GM12878 (cell line): Measurements from ENCODE around the gene GRK5. TPM values are rescaled to one million over a fixed set of nuclear protein-coding genes. Genes with fewer than 3 reads are reported as not detected.

Experiments used
- ATAC-seq: fragments of 200-7000 bp; cut with Tn5 transposase; 3 replicates; pipeline ENCODE4 v1.9.1; 2020; ENCODE audit warnings: mild to moderate bottlenecking, moderate library complexity
- BruUV-seq: library from RNA; stranded (reverse); fragments of 400-500 nt; replicated peaks from 2 replicates; lab custom pipeline; 2021; lab: Mats Ljungman, UMichigan
- CTCF ChIA-PET: fragments of 300-600 bp; sonication (Branson Sonifier 250); formaldehyde crosslinking; extraction: SDS; loops from one replicate; lab custom pipeline; 2021; ENCODE audit warnings: inconsistent platforms; lab: Yijun Ruan, JAX
- POLR2A ChIA-PET: fragments of 350-600 bp; formaldehyde crosslinking; extraction: SDS; loops from one replicate; lab custom pipeline; 2021; ENCODE audit warnings: inconsistent platforms; lab: Charles Lee
- RAD21 ChIA-PET: fragments of 300-600 bp; sonication (Branson Sonifier 250); formaldehyde crosslinking; loops from one replicate; lab custom pipeline; 2023; ENCODE audit warnings: antibody characterized with exemption; ENCODE audit not compliant: unreplicated experiment; lab: Charles Lee
- SMC1A ChIA-PET: fragments of 300-600 bp; sonication (Branson Sonifier 250); formaldehyde crosslinking; loops from one replicate; lab custom pipeline; 2023; ENCODE audit not compliant: unreplicated experiment, uncharacterized antibody; lab: Charles Lee
- DNase-seq: peaks from one replicate; pipeline ENCODE4 v3.0.0-alpha.2; 2011; ENCODE audit warnings: low read depth, low spot score
- FAIRE-seq: peaks from 3 replicates; lab custom pipeline; 2011; peaks lifted over from hg19 to GRCh38; lab: Jason Lieb, UNC
- H2AFZ ChIP-seq: 2 replicates; pipeline ENCODE4 v1.6.0; 2011; ENCODE audit warnings: low read depth, low read length, control low read depth; ENCODE audit not compliant: control insufficient read depth
- H3K27ac ChIP-seq: 2 replicates; pipeline ENCODE4 v1.5.1; 2011; ENCODE audit warnings: control low read depth; ENCODE audit not compliant: control insufficient read depth, insufficient read depth
- H3K27me3 ChIP-seq, 2 experiments: replicated peaks in 1 of 2; 2 replicates each; pipeline versions ENCODE4 v1.6.0 to v1.6.1; 2011; ENCODE audit warnings: low read length in 1 of 2; ENCODE audit not compliant: control insufficient read depth in 2 of 2, insufficient read depth in 2 of 2
- H3K36me3 ChIP-seq, 2 experiments: 2 replicates each; pipeline ENCODE4 v1.5.1; 2011; ENCODE audit warnings: low read length in 1 of 2; ENCODE audit not compliant: control insufficient read depth in 2 of 2, insufficient read depth in 2 of 2
- H3K4me1 ChIP-seq: 2 replicates; pipeline ENCODE4 v1.6.1; 2011; ENCODE audit warnings: mild to moderate bottlenecking, low read length, moderate library complexity, mixed read lengths; ENCODE audit not compliant: control insufficient read depth, insufficient read depth
- H3K4me2 ChIP-seq: 2 replicates; pipeline ENCODE4 v1.6.0; 2011; ENCODE audit warnings: control low read depth; ENCODE audit not compliant: control insufficient read depth, insufficient read depth
- H3K4me3 ChIP-seq: fragments of 200-600 bp; sonication (generic); 2 replicates; pipeline ENCODE4 v1.5.1; 2016
- H3K79me2 ChIP-seq: 2 replicates; pipeline ENCODE4 v1.6.0; 2011; ENCODE audit warnings: low read length; ENCODE audit not compliant: control insufficient read depth, insufficient read depth
- H3K9ac ChIP-seq: 2 replicates; pipeline ENCODE4 v1.8.0; 2011; ENCODE audit warnings: low read length, control low read depth, mixed read lengths; ENCODE audit not compliant: control insufficient read depth, insufficient read depth
- H3K9me3 ChIP-seq: replicated peaks from 3 replicates; pipeline ENCODE4 v1.5.1; 2011; ENCODE audit warnings: mild to moderate bottlenecking, low read length; ENCODE audit not compliant: control insufficient read depth, insufficient read depth
- H4K20me1 ChIP-seq: 2 replicates; pipeline ENCODE4 v1.6.0; 2011; ENCODE audit not compliant: control insufficient read depth, insufficient read depth
- ATF7 ChIP-seq: fragments of 450-650 bp; IDR thresholded peaks from 2 replicates; pipeline ENCODE4 v1.6.1; 2016; ENCODE audit warnings: low read depth, mild to moderate bottlenecking
- ESRRA ChIP-seq: IDR thresholded peaks from 2 replicates; pipeline ENCODE4 v1.6.1; 2012; ENCODE audit warnings: mild to moderate bottlenecking, low read length, improper control_type of control experiment
- EZH2 ChIP-seq: IDR thresholded peaks from 2 replicates; pipeline ENCODE4 v1.6.1; 2012; ENCODE audit warnings: low read depth, mild to moderate bottlenecking, control low read depth, inconsistent platforms, low read length, borderline replicate concordance; ENCODE audit not compliant: control insufficient read depth
- HCFC1 ChIP-seq: fragments of 150-350 bp; IDR thresholded peaks from 2 replicates; pipeline ENCODE4 v1.6.1; 2014; ENCODE audit warnings: low read length
- MTA3 ChIP-seq: IDR thresholded peaks from 2 replicates; pipeline ENCODE4 v1.6.1; 2012; ENCODE audit warnings: low read length, inconsistent platforms, borderline replicate concordance
- MXI1 ChIP-seq: fragments of 150-350 bp; IDR thresholded peaks from 2 replicates; pipeline ENCODE4 v1.6.1; 2011; ENCODE audit warnings: low read depth, mild to moderate bottlenecking, inconsistent platforms, low read length, improper control_type of control experiment
- NFYB ChIP-seq: IDR thresholded peaks from 2 replicates; pipeline ENCODE4 v1.6.1; 2011; ENCODE audit warnings: low read depth, mild to moderate bottlenecking, low read length, improper control_type of control experiment, moderate library complexity; ENCODE audit not compliant: insufficient read depth
- SUPT20H ChIP-seq: IDR thresholded peaks from 2 replicates; pipeline ENCODE4 v1.6.1; 2011; ENCODE audit warnings: low read depth, mild to moderate bottlenecking, low read length, moderate library complexity, borderline replicate concordance; ENCODE audit not compliant: control insufficient read depth
- TAF1 ChIP-seq: IDR thresholded peaks from 2 replicates; pipeline ENCODE4 v1.6.1; 2011; ENCODE audit warnings: mild to moderate bottlenecking, low read depth, low read length, borderline replicate concordance
- TCF3 ChIP-seq: IDR thresholded peaks from 2 replicates; pipeline ENCODE4 v1.6.1; 2012; ENCODE audit warnings: low read depth, mild to moderate bottlenecking, low read length, borderline replicate concordance; ENCODE audit not compliant: insufficient read depth
- WGBS: methylation state at CpG from one replicate; pipeline ENCODE4 v1.1.6; 2016; ENCODE audit warnings: low lambda C conversion rate; ENCODE audit not compliant: insufficient replicate concordance, insufficient coverage; ENCODE audit errors: missing lambda C conversion rate; 5-methylcytosine and 5-hydroxymethylcytosine counted together
- in situ Hi-C: fragments of 300-500 bp; cut with MboI; formaldehyde crosslinking; loops from 9 replicates; pipeline ENCODE4 v1.14.3; 2018; ENCODE audit warnings: mixed read lengths
- intact Hi-C: fragments of 100-400 bp; cut with micrococcal nuclease; formaldehyde crosslinking; loops from one replicate; pipeline ENCODE4 v1.14.2; 2022; ENCODE audit not compliant: unreplicated experiment
- polyA plus RNA-seq, 11 experiments: library from polyadenylated mRNA; depleted of rRNA in 4 of 11; unstranded in 6 of 11; stranded (reverse) in 5 of 11; fragments of >200 nt; fragmentation: Nextera tagmentation in 4 of 11; fragmentation: Illumina TruSeq in 1 of 11; extraction: Ambion mirVana in 4 of 11; extraction: Trizol in 1 of 11; gene quantifications; 1 replicate in 1 of 11; 2 replicates in 10 of 11; pipeline versions ENCODE4 v1.2.1 to v1.2.3, GENCODE V29; 2011 to 2016; ENCODE audit warnings: inconsistent platforms in 2 of 11, missing spikeins in 2 of 11, low read depth in 1 of 11
- total RNA-seq, 4 experiments: library from RNA; depleted of rRNA in 3 of 4; stranded (reverse); fragments of >200 nt in 3 of 4; fragmentation: Illumina TruSeq in 1 of 4; extraction: Trizol in 1 of 4; gene quantifications; 2 replicates each; pipeline versions ENCODE4 v1.2.1 to v1.2.3, GENCODE V29; 2013 to 2021
- TF ChIP-seq, protein P1 (sequence below): fragments of 450-650 bp; formaldehyde crosslinking; IDR thresholded peaks from 2 replicates; pipeline ENCODE4 v1.4.0; 2020; ENCODE audit warnings: mild to moderate bottlenecking, moderate library complexity
- TF ChIP-seq, protein P2 (sequence below): fragments of 450-650 bp; IDR thresholded peaks from 2 replicates; pipeline ENCODE4 v1.6.1; 2017; ENCODE audit warnings: mild to moderate bottlenecking, low read depth, inconsistent platforms; ENCODE audit not compliant: poor library complexity, severe bottlenecking
- TF ChIP-seq, protein P3 (sequence below): fragments of 450-650 bp; IDR thresholded peaks from 2 replicates; pipeline ENCODE4 v1.6.1; 2017; ENCODE audit warnings: mild to moderate bottlenecking, moderate library complexity
- TF ChIP-seq, protein P4 (sequence below): IDR thresholded peaks from 2 replicates; pipeline ENCODE4 v1.6.1; 2011; ENCODE audit warnings: low read depth, mild to moderate bottlenecking, low read length, moderate library complexity, borderline replicate concordance; ENCODE audit errors: extremely low read depth

GRK5 gene
- total and polyA plus RNA-seq, 10 of the 15 experiments (the other 5 are each of a cell fraction or from before 2014, with no cell fraction given) = 0.11 to 22.1 (median 10.0) TPM

DNA sequence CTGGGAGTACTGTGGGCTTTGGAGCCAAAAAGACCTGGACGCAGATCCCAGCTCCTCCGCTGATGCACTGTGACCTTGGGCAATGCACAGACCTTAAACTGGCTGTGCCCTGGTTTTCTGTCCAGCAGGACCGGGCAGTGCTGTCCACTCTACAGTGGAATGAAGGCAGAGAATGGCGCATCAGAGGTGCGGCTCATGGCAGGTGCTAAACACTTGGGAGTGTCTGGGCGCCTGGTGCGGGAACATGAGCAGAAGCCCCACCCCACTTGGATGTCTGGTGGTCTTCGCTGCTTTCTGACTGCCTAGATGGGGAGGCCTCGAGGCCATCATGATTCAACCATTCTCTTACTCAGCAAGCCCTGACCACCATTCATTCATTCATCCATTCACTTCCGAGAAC, 153.7 kb downstream of the GRK5 start:
- H3K27me3 ChIP-seq = no peaks in the 10 kb centered on the region
- no peak overlapping the region for H3K9ac ChIP-seq
- DNase-seq (no peak), FAIRE-seq (no peak), ATAC-seq (no peak)
- H4K20me1 ChIP-seq = no peaks in the 10 kb centered on the region
- H3K27ac ChIP-seq = no peak overlapping the region
- in situ Hi-C loops (no loop called here), intact Hi-C loops (no loop called here)
- H3K36me3 ChIP-seq = peaks cover 3 to 4% of the 10 kb centered on the region in 2 experiments; a peak in 3 of 4 replicates
- H3K4me3 ChIP-seq = no peak overlapping the region
- SMC1A ChIA-PET = no interaction called here
- RAD21 ChIA-PET = no interaction called here
- no peak overlapping the region for H3K4me2 ChIP-seq
- no peaks in the 10 kb centered on the region for H3K79me2 ChIP-seq
- H3K9me3 ChIP-seq = peaks cover 2% of the 10 kb centered on the region; the same call in 2 of the 3 replicates
- H2AFZ ChIP-seq = no peak overlapping the region
- 97% methylated on average over 10 of the region's 10 CpGs for WGBS
- POLR2A ChIA-PET = no interaction called here
- BruUV-seq = no TSS peak
- CTCF ChIA-PET = no interaction called here
- H3K4me1 ChIP-seq = no peaks in the 10 kb centered on the region
- no peak for TF ChIP-seq EZH2
- TF ChIP-seq HCFC1 = no peak
- TF ChIP-seq, protein P1, sequence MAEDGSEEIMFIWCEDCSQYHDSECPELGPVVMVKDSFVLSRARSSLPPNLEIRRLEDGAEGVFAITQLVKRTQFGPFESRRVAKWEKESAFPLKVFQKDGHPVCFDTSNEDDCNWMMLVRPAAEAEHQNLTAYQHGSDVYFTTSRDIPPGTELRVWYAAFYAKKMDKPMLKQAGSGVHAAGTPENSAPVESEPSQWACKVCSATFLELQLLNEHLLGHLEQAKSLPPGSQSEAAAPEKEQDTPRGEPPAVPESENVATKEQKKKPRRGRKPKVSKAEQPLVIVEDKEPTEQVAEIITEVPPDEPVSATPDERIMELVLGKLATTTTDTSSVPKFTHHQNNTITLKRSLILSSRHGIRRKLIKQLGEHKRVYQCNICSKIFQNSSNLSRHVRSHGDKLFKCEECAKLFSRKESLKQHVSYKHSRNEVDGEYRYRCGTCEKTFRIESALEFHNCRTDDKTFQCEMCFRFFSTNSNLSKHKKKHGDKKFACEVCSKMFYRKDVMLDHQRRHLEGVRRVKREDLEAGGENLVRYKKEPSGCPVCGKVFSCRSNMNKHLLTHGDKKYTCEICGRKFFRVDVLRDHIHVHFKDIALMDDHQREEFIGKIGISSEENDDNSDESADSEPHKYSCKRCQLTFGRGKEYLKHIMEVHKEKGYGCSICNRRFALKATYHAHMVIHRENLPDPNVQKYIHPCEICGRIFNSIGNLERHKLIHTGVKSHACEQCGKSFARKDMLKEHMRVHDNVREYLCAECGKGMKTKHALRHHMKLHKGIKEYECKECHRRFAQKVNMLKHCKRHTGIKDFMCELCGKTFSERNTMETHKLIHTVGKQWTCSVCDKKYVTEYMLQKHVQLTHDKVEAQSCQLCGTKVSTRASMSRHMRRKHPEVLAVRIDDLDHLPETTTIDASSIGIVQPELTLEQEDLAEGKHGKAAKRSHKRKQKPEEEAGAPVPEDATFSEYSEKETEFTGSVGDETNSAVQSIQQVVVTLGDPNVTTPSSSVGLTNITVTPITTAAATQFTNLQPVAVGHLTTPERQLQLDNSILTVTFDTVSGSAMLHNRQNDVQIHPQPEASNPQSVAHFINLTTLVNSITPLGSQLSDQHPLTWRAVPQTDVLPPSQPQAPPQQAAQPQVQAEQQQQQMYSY (CRISPR knock-in tag) = no peak
- no peak for TF ChIP-seq TCF3
- TF ChIP-seq ESRRA = no peak
- TF ChIP-seq, protein P2, sequence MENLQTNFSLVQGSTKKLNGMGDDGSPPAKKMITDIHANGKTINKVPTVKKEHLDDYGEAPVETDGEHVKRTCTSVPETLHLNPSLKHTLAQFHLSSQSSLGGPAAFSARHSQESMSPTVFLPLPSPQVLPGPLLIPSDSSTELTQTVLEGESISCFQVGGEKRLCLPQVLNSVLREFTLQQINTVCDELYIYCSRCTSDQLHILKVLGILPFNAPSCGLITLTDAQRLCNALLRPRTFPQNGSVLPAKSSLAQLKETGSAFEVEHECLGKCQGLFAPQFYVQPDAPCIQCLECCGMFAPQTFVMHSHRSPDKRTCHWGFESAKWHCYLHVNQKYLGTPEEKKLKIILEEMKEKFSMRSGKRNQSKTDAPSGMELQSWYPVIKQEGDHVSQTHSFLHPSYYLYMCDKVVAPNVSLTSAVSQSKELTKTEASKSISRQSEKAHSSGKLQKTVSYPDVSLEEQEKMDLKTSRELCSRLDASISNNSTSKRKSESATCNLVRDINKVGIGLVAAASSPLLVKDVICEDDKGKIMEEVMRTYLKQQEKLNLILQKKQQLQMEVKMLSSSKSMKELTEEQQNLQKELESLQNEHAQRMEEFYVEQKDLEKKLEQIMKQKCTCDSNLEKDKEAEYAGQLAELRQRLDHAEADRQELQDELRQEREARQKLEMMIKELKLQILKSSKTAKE = no peak
- TF ChIP-seq, protein P3, sequence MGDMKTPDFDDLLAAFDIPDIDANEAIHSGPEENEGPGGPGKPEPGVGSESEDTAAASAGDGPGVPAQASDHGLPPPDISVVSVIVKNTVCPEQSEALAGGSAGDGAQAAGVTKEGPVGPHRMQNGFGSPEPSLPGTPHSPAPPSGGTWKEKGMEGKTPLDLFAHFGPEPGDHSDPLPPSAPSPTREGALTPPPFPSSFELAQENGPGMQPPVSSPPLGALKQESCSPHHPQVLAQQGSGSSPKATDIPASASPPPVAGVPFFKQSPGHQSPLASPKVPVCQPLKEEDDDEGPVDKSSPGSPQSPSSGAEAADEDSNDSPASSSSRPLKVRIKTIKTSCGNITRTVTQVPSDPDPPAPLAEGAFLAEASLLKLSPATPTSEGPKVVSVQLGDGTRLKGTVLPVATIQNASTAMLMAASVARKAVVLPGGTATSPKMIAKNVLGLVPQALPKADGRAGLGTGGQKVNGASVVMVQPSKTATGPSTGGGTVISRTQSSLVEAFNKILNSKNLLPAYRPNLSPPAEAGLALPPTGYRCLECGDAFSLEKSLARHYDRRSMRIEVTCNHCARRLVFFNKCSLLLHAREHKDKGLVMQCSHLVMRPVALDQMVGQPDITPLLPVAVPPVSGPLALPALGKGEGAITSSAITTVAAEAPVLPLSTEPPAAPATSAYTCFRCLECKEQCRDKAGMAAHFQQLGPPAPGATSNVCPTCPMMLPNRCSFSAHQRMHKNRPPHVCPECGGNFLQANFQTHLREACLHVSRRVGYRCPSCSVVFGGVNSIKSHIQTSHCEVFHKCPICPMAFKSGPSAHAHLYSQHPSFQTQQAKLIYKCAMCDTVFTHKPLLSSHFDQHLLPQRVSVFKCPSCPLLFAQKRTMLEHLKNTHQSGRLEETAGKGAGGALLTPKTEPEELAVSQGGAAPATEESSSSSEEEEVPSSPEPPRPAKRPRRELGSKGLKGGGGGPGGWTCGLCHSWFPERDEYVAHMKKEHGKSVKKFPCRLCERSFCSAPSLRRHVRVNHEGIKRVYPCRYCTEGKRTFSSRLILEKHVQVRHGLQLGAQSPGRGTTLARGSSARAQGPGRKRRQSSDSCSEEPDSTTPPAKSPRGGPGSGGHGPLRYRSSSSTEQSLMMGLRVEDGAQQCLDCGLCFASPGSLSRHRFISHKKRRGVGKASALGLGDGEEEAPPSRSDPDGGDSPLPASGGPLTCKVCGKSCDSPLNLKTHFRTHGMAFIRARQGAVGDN = no peak
- TF ChIP-seq, protein P4, sequence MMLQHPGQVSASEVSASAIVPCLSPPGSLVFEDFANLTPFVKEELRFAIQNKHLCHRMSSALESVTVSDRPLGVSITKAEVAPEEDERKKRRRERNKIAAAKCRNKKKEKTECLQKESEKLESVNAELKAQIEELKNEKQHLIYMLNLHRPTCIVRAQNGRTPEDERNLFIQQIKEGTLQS = no peak
- no peak for TF ChIP-seq SUPT20H
- no peak for TF ChIP-seq MTA3
- TF ChIP-seq TAF1 = no peak
- no peak for TF ChIP-seq ATF7
- TF ChIP-seq MXI1 = no peak
- no peak for TF ChIP-seq NFYB
